KOPT-K1 (cell line): Measurements from ENCODE around the gene ATRAID.
A peak's percentile ranks its signal among the peaks of the same experiment; 100 is the strongest.

Experiments used
- H3K27ac ChIP-seq: fragments of 200-600 bp; sonication (generic); 2 replicates; pipeline ENCODE4 v1.5.1; 2016; ENCODE audit warnings: antibody characterized with exemption, mild to moderate bottlenecking, low read depth, low read length; ENCODE audit not compliant: poor library complexity, severe bottlenecking
- H3K36me3 ChIP-seq: fragments of 200-600 bp; sonication (generic); 2 replicates; pipeline ENCODE4 v1.5.1; 2017; ENCODE audit warnings: antibody characterized with exemption, mild to moderate bottlenecking, low read length, moderate library complexity; ENCODE audit not compliant: insufficient read depth
- H3K9me3 ChIP-seq: fragments of 200-600 bp; sonication (generic); 2 replicates; pipeline ENCODE4 v1.5.1; 2017; ENCODE audit warnings: antibody characterized with exemption, low read length, mild to moderate bottlenecking; ENCODE audit not compliant: insufficient read depth, poor library complexity, severe bottlenecking

The ATRAID gene

GRCh38 chr2:27208486-27209050 lies 3.3 kb upstream of the ATRAID start:
- Histone ChIP-seq H3K27ac (no peak overlapping the region), H3K9me3 (no peaks in the 10 kb centered on the region), H3K36me3 (peaks cover 66% of the 10 kb centered on the region)

- no peaks in the 10 kb centered on the region for H3K9me3 ChIP-seq
- no peak overlapping the region for H3K27ac ChIP-seq
- peaks cover 62% of the 10 kb centered on the region for H3K36me3 ChIP-seq
Measured at GRCh38 chr2:27209621-27210401, 2.0 kb upstream of the ATRAID start.

GRCh38 chr2:27211241-27211942 lies 449 bp upstream of the ATRAID start:
- peak overlapping the region; percentile 95 for H3K27ac ChIP-seq
- no peaks in the 10 kb centered on the region for H3K9me3 ChIP-seq
- H3K36me3 ChIP-seq = peaks cover 60% of the 10 kb centered on the region

GRCh38 chr2:27212626-27213471 lies 1.0 kb downstream of the ATRAID start:
- Histone ChIP-seq H3K9me3 (no peaks in the 10 kb centered on the region), H3K36me3 (peaks cover 47% of the 10 kb centered on the region), H3K27ac (peak overlapping the region; percentile 95)

GRCh38 chr2:27214941-27215340 lies 3.1 kb downstream of the ATRAID start:
- Histone ChIP-seq H3K9me3 (no peaks in the 10 kb centered on the region), H3K36me3 (peaks cover 42% of the 10 kb centered on the region), H3K27ac (no peak overlapping the region)

GRCh38 chr2:27216416-27217137 lies 4.7 kb downstream of the ATRAID start:
- Histone ChIP-seq H3K27ac (peak overlapping the region; percentile 87), H3K9me3 (no peaks in the 10 kb centered on the region), H3K36me3 (peaks cover 54% of the 10 kb centered on the region)

- no peaks in the 10 kb centered on the region for H3K9me3 ChIP-seq
- H3K27ac ChIP-seq = peak within 1 kb of the TSS; percentile 87
- peaks cover 63% of the 10 kb centered on the region for H3K36me3 ChIP-seq
Measured at GRCh38 chr2:27217173-27218121, 5.6 kb downstream of the ATRAID start, which contains the start of gene CAD. Gene CAD, plus strand, starts transcription at chr2:27217369. Its CDS starts 183 bp downstream, at chr2:27217552.

- Histone ChIP-seq H3K36me3 (peaks cover 75% of the 10 kb centered on the region), H3K27ac (peak overlapping the region; percentile 87), H3K9me3 (no peaks in the 10 kb centered on the region)
Measured at GRCh38 chr2:27218614-27219013, 6.8 kb downstream of the ATRAID start.

GRCh38 chr2:27219091-27219490 lies 7.2 kb downstream of the ATRAID start:
- Histone ChIP-seq H3K27ac (no peak overlapping the region), H3K36me3 (peaks cover 78% of the 10 kb centered on the region)

GRCh38 chr2:27220091-27220490 lies 8.2 kb downstream of the ATRAID start:
- H3K9me3 ChIP-seq = no peaks in the 10 kb centered on the region
- peaks cover 79% of the 10 kb centered on the region for H3K36me3 ChIP-seq
- H3K27ac ChIP-seq = no peak overlapping the region

More at GRCh38 chr2:27219091-27219490, 7.2 kb downstream of the ATRAID start:
- H3K9me3 ChIP-seq = no peaks in the 10 kb centered on the region

GRCh38 chr2:27221166-27221565 lies 9.3 kb downstream of the ATRAID start:
- H3K9me3 ChIP-seq = no peaks in the 10 kb centered on the region
- no peak overlapping the region for H3K27ac ChIP-seq
- peaks cover 81% of the 10 kb centered on the region for H3K36me3 ChIP-seq

GRCh38 chr2:27222407-27222806 lies 10.6 kb downstream of the ATRAID start:
- Histone ChIP-seq H3K9me3 (no peaks in the 10 kb centered on the region), H3K36me3 (peaks cover 89% of the 10 kb centered on the region), H3K27ac (no peak overlapping the region)

GRCh38 chr2:27223416-27223815 lies 11.6 kb downstream of the ATRAID start:
- H3K36me3 ChIP-seq = peaks cover 99% of the 10 kb centered on the region
- H3K27ac ChIP-seq = no peak overlapping the region
- H3K9me3 ChIP-seq = no peaks in the 10 kb centered on the region
